G401 (cell line): ENCODE data around the gene HDAC7. TPM values are rescaled to one million over a fixed set of nuclear protein-coding genes. Genes with fewer than 3 reads are reported as not detected.

Experiments
- DNase-seq: peaks from one replicate; pipeline ENCODE4 v3.0.0-alpha.2; 2015; ENCODE audit warnings: low spot score
- in situ Hi-C: cut with HindIII; loops from 2 replicates; pipeline ENCODE4 v1.10.0; 2016; ENCODE audit warnings: low sequenced_read_pairs, mixed read lengths
- total RNA-seq: library from RNA; depleted of rRNA; stranded (reverse); fragments of >200 nt; shearing (Covaris generic); gene quantifications from 2 replicates; pipeline ENCODE4 v1.2.3, GENCODE V29; 2014

The HDAC7 gene
- total RNA-seq, 1 experiment from 2014 or later = 46.8 TPM

DNA sequence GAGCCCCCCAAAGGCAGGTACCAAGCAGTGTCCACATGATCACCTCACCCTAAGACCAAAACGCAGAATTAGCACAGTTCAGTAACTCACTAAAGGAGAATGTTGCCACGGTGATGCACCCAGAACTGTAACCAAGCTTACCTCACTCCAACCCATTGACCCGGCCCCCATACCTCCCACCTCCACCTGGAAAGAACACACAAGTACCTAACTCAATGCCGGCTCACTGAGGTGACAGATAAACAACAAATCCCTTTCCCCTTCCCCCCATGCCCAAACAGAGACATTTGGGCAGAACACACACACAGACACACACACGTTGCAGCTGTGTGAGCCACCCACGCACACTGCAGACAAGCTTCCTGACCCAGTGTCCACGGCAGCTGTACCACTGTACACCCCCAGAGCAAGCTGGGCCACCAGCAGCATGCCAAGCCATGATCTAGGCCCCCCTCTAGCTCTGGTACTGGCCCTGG is 62.3 kb downstream of the HDAC7 start:
- in situ Hi-C loops = no loop called here
- DNase-seq = no peak

DNA sequence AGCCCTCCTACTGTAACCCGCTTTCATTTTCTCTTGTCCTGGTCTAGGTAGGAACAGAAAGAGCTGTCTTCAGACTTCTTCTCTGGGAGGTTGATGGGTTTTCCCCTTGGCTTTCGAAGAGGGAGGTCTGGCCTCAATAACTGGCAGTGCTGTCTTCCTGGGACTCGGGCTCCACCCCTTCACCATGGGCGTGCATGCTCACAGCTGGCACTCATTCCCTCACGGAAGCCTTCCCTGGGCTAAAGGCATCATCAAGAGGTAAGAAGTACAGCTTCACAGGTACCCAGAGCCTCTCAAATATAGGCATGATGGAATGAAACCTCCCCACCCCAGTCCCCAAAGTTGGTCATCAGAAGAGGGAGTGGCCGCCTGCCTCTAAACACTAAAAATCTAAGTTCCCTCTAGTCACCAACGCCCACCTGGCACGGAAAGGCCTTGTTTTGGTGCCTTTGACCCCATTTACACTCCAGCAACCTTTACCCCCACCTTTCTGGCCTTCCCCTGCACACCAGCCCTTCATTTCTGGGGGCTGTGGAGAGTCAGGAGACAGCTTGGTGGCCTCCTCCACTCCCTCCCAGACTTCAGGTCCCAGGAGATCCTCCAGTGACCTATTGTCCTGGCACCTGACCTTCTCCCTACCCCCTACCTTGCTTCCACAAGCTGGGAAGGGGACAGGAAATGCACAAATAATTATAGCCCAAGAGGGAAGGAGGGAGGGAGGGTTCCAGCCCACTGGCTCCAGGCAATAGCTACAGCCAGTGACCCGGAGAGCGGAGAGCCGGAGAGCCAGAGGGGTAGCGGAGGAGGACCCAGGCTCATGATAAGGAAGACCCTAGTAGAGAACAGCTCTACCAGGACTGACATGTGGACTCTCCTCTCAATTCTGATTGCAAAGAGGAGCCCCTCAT is 63.8 kb downstream of the HDAC7 start:
- in situ Hi-C loops = no loop called here
- DNase-seq = no peak

DNA sequence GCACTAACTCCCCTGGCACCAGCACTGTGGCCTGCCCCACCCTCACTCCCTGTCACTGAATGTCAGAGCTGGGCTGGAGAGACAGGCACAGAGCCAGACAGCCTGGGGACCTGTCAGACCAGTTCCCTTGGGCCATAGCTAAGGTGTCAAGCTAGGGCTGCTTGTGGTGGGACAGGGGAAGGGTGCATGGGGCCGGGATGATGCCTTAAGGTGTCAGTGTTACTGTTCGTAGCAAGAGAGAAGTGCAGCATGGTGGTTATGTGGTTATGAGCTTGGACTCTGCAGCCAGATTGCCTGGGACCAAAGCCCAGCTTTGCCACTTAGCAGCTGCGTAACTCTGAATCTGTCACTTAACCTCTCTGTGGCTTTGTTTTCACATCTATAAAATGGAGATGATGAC is 64.8 kb downstream of the HDAC7 start:
- in situ Hi-C loops = no loop called here
- no peak for DNase-seq

DNA sequence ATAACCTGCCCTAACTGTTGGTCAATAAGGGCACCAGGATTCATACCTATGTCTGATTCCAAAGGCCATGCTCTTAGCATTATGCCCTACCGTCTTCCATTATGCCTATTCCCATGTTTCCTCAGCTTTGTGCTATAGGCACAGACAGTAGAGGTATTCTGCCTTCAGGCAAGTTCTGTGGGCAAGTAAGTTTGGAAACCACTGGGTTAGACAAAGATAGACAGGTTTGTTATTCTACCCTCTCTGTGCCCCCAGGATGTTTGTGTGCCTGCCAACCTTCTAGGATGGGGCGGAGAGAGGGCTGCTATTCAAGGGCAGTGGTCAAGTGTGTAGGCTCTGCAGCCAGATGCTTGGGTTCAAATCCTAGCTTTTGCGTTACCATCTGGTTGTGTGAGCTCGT is 65.6 kb downstream of the HDAC7 start:
- DNase-seq = no peak
- in situ Hi-C loops = no loop called here

DNA sequence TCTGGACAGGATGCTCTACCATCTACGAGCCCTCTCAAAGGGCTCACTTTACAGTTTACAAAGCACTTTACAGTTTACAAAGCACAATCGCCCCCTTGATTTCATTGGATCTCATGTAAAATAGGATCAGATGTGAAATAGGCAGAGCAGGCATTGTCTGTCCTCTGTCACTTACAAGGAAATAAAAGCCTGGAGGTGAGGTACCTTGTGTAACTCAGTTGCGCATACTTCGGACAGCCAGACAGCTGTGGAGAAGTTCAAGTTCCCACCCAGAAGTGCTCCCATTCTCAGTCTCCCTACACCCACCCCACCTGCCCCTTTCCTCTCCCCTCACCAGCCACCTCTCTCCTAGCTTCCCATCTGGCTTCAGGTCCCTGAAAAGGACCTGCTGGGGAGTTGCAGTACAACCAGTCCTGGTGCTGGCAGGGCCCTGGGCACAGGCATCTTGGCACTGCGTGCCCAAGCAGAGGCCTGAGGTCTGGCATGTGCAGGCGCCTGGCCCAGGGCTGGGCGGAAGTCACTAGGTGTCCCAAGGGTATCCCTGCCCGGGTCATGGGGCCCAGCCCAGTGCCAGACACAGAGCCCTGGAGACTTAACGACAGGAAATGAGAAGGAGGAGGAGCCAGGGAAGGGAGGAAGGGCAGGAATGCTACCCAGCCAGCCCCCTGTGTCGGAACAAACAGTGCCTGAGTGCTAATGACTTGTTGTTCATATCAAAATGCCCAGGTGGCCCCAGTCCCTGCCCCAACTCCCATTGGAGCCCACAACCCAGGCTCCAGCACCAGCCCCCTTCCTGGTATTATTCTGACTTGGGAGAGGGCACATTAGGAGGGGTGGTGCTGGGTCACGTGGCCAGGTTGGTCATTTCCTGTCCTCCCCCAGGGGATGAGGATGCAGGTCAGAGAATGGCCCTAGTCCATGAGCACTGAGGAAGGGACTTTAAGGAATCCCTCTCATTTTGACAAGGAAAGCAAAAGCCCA is 66.4 kb downstream of the HDAC7 start:
- in situ Hi-C loops = no loop called here
- DNase-seq = no peak

DNA sequence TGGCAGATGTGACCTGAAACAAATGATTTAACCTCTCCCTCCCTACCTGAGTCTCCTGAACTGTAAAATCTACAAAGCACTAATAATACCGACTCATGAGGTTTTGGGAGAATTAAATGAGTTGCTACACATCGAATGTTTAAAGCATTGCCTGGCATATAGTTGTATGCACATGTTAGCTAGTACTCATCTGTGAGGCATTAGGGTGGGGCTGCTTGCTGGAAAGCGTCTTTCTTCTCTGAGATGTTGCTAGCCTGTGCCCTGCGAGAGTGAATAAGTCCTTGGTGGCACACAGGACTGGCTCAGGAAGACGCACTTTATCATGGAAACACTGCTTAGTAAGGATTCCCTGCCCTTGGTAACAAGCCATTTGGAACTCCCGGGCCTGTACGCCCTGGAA is 67.2 kb downstream of the HDAC7 start:
- DNase-seq = no peak
- in situ Hi-C loops = no loop called here

DNA sequence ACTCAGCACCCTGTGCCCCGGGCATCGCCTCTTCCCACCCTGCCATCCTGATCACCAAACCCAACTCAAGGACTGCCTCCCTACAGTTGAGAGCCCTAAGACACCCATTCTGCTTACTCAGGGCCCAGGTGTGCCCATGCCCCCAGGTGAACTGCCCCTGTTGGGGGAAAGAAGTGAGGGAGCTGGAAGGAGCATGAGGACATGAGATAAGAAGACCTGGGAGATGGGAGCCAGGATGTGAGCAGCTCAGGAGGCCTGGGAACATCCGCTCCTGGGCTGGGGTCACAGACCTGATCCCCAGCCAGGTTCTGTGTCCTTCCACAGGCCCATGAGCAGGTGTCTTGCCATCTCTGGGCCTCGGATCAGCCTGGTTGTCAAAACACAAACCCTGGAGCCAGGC is 67.6 kb downstream of the HDAC7 start:
- in situ Hi-C loops = no loop called here
- DNase-seq = no peak

DNA sequence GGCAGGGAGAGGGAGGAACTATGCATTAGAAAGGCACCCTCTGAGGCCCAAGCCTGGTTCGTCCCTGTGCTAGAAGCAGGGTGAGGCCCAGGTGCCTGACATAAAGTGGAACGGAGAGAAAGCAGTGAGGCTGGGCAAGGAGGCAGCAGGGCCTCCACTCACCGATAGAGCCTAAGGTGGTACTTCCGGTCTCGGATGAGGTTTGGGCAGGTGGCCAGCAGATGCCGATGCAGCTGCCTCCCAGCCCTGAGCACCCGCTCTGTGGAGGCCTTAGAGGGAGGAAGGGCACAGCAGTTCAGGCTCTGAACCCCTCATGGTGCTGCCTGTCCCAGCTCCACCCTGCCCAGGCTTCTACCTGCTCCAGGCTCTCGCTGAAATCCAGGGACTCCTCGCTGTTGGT is 68.1 kb downstream of the HDAC7 start:
- DNase-seq = no peak
- in situ Hi-C loops = no loop called here

DNA sequence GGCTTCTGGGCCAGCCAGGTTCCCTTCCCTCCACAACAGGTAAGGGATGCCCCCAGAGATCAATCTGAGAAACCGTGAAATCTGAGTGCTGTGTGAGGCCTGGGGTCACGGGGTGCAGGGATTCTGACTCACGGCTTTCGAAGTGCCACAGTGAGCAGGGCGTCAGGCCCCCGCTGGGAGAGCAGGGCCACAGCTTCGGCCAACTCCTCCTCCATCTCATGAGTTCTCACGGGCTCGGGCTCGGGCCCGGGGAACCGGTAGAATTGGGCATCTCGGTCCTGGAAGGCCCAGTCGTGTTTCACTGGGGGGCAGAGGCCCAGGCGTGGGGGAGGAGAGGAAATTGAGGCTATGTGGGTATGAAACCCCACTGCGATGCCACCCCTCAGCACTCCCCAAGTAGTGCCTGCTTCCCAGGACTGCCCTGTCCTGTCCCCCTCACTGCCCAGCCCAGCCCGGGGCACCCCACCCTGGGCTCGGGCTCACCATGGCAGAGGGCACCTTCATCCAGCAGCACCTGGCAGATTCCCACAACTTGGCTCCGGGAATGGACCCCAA is 68.7 kb downstream of the HDAC7 start:
- in situ Hi-C loops = no loop called here
- DNase-seq = no peak

DNA sequence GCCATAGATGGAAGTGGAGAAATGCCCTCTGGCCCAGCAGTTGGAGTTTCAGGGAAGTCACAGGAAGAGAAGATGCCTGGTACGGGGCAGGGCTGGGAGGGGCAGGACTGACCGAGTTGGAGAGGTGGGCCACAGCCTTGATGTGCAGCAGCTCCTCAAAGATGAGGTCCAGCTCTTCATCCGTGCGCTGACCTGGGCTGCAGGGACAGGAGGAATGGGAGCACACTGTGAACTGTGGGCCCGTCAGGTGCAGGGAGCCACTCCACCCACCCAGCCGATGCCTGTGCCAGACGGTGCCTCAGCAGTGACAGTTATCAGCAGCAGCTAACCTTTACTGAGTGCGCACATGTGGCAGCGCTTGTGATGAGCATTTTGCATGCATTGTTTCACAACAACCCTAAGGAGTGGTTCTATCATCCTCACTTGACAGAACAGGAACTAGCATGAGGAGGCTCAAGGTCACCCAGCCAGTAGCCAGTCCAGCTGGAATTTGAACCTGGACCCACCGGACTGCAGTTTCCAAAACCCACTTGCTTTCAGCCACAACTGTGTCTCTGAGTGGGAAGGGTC is 69.4 kb downstream of the HDAC7 start:
- DNase-seq = no peak
- in situ Hi-C loops = no loop called here

DNA sequence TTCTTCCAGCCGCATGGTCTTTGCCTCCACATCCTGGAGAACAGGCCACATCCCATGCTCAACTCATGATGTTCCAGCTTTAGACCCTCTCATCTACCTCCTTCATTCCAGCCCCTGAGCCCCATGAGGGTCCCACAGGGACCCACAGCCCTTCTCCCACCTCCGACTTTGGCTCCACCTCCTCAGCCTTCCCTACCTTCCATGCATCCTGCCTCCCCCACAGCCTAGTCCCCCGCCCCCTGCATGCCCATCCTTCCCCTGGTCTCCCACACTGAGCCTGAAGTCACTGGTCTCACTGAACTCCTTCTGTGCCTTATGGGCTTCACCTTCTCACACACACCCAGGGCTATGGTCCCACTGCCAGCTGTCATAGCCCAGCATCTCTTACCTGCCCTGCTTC is 70.8 kb downstream of the HDAC7 start:
- in situ Hi-C loops = no loop called here
- DNase-seq = no peak

DNA sequence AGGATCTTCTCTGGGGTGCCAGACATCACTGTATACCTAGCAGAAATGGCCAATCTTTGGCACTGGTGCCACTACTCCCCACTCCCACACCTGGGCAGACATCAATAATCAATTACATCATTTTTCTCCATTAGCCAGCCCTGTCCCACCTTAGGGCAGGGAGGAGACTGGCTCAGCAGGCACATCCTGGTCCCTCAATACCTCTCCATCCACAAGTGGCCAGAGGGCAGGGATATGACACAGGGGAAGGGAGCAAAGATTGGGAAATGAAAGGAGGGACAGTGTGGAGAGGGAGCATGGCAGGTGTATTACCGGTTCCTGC is 71.2 kb downstream of the HDAC7 start:
- DNase-seq = no peak
- in situ Hi-C loops = no loop called here

DNA sequence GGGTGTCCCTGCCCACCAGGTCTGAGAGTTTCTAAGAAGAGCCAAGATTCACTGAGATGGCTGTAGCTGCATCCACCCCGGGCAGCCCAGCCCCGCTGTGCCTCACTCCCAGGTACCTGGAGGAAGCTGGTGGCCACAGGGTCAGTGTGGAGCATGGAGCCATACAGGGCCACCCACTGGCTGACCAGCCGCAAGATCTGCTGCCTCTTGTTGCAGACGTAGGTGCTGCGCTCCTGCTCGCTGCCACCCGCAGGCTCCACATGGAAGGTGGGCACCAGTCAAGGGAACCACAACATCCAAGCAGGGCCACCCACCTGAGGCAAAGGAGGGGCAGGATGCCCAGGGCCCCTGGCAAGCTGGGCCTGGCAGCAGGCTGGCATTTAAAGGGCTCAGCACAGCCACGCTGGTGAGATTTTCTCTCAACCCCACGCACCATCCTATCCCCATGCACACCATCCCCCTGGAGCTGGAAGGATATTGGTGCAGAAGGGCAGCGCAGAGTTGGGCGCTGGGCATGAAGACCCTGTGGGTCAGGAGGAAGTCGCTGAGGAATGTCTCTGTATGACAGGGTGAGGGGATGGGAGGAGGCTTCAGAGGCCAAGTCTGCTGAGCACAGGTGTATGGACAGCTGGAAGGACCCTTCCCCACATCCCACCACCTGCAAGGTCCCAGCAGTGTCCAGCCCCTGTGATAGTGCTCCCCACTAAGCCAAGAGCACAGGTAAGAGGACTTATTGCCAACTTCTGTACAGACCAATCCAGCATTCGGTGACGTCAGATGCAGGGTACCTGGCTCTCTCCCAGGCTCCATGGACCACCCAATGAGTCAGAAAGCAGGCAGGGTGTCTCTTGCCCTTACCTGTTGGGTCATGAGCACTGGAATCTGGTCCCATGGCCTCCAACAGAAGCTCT is 71.9 kb downstream of the HDAC7 start:
- DNase-seq = no peak
- in situ Hi-C loops = no loop called here

DNA sequence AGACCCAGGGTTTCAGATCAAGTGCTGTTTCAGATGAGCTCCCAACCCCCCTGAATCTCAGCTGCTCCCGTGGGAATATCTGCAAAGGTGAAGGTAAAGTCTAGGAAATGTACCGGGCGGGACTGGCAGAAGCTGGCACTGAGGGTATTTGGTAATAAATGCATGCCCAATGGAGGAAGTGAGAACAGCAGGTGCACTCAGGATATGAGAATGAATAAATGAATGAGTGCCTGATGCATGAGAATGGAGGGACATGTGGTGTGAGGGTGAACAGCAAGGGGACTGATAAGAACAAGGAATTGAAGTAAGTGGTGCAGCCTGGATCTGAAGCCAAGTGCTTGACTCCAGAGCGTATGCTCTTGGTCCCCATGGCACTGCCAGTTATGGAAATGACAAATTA is 72.6 kb downstream of the HDAC7 start:
- no peak for DNase-seq
- in situ Hi-C loops = no loop called here

DNA sequence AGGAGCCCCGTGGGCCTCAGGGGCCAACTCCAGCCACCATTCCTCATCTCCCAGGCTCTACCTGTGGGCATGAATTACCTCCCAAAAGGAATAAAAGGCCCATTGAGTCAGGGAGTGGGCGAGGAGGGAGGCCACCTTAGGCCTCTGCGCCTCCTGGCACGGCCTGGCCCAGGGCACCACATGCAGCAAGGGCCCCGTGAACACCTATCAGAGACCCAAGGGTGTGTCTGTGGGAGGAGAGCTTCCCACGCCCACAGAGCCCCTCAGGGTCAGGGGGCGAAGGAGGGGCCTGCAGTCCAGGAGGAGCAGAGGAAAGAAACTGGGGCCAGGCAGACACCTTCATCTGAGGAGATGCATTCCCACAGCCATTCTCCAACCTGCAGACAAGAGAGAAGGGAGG is 73.2 kb downstream of the HDAC7 start:
- in situ Hi-C loops = no loop called here
- no peak for DNase-seq

DNA sequence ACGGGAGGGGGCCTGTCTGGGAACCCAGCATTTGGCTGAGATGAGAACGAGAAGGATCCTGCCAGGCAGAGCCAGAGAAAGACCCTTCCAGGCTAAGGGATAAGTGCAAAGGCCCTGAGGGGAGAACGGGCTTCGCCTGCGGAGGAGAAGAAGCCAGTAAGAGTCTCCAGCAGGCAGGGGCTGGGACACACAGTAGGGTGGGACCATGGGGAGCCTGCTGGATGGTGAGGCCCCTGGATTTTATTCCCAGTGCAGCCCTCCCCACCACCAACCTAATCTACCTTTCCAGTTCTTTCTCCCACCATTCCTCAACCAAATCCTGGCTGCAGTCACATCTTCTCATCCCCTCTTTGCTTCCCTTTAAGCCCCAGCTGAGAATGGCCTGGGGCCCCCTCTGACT is 73.6 kb downstream of the HDAC7 start:
- no peak for DNase-seq
- in situ Hi-C loops = no loop called here

DNA sequence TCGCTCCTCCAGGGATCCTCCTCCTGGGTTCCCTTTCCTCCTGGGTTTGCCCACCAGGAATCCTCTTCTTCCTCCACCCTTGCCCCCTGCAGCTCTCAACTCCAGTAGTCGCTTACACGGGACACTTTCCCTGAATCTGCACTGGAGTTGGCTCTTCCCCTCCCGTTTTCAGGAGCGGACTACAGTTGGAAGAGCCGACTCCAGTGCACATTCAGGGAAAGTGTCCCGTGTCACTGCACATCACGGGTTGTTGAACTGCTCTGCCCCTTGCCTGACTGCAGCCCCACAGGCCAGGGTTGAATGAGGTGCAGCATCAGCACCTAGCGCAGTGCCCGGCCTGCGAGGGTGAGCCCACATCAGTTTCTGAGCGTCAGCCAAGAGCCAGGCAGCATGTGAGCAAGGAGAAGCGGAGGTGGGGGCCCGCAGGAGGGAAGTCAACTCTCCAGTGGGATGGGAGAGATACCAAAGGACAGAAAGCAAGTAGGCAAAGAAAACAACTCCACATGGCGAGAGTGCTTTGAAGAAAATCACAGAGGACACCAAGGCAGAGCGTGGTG is 74.1 kb downstream of the HDAC7 start:
- DNase-seq = no peak
- in situ Hi-C loops = no loop called here

DNA sequence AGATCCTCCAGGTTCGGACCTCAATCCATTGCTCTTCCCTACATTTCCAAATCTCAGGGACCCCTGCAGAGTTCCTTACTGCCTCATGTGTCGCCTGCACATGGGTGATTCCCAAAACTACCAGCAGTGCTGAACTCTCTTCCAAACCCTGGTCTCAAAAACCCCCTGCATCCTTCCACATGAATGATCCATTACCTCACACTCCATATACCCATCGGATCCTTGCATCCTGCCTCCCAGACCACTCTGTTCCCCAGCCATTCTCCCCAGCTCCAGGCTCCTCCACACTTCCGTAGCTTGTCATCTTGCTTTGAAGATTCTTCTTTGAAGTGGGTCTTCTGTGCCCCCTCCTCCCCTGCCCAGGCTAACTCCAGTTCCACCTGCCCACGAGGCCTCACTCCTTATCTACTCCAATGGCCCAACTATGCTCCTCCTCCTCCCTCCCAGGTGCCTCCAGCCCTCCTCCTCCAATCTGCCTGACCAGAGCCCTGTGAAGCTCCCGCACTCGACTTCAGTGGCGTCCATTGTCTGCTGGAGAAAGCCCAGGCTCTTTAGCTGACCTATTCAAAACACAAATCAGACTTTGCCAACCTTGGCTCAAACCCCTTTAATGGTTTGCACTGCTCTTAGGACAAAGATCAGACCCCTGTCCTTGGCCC is 74.8 kb downstream of the HDAC7 start:
- no peak for DNase-seq

More for the DNA sequence above, 74.8 kb downstream of the HDAC7 start:
- in situ Hi-C loops = no loop called here
